ENCODE measurements around the gene SGMS2.

DNA sequence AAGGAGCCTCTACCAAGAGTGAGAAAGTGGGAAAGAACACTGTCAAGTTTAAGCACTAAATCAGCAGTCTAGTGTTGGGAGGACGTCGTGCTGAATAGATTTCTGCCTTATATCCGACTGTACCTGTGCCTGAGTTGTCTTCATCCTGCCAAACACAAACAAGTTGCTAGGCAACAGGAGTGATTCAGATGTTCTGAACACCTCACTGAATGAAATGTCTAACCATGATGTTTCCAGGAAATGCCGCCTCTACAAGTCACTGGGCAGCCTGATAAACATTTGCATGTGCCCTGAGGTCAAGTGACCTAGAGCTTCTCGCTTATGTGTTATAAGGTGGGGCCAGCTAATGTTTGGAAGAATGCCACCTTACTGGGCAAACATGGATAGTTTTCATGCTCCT, 37.9 kb downstream of the SGMS2 start:
- TF ChIP-seq, protein P1, sequence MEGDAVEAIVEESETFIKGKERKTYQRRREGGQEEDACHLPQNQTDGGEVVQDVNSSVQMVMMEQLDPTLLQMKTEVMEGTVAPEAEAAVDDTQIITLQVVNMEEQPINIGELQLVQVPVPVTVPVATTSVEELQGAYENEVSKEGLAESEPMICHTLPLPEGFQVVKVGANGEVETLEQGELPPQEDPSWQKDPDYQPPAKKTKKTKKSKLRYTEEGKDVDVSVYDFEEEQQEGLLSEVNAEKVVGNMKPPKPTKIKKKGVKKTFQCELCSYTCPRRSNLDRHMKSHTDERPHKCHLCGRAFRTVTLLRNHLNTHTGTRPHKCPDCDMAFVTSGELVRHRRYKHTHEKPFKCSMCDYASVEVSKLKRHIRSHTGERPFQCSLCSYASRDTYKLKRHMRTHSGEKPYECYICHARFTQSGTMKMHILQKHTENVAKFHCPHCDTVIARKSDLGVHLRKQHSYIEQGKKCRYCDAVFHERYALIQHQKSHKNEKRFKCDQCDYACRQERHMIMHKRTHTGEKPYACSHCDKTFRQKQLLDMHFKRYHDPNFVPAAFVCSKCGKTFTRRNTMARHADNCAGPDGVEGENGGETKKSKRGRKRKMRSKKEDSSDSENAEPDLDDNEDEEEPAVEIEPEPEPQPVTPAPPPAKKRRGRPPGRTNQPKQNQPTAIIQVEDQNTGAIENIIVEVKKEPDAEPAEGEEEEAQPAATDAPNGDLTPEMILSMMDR (IDR thresholded peaks at IDR 0.05) = no peak
- TF ChIP-seq ZFX (IDR thresholded peaks at IDR 0.05; ENCODE audit: borderline replicate concordance) = no peak
